ENCODE measurements around the gene EVA1C. TPM values are rescaled to one million over a fixed set of nuclear protein-coding genes. Genes with fewer than 3 reads are reported as not detected.

EVA1C gene
- polyA plus RNA-seq, 1 donor from 2014 or later = 2.1 TPM

- H3K36me3 ChIP-seq (ENCODE audit: insufficient read depth, low read length) = no peaks in the 10 kb centered on the region
- no peak overlapping the region for H3K4me2 ChIP-seq (ENCODE audit: low read length)
- no peak overlapping the region for H3K4me3 ChIP-seq (ENCODE audit: low read length)
- H3K27ac ChIP-seq (ENCODE audit: low read length) = no peak overlapping the region
- no peak overlapping the region for H3K9ac ChIP-seq (ENCODE audit: low read length)
- H2AFZ ChIP-seq (ENCODE audit: low read depth, low read length) = no peak overlapping the region
- no peaks in the 10 kb centered on the region for H3K27me3 ChIP-seq (ENCODE audit: insufficient read depth, low read depth, low read length)
- H3F3A ChIP-seq (ENCODE audit: insufficient read depth, low read length, poor library complexity, severe bottlenecking) = no peaks in the 10 kb centered on the region
- TF ChIP-seq EP300 (conservative IDR thresholded peaks at IDR 0.05; ENCODE audit: poor library complexity, severe bottlenecking) (no peak), MXI1 (conservative IDR thresholded peaks at IDR 0.05; ENCODE audit: poor library complexity, severe bottlenecking) (no peak), REST (IDR thresholded peaks at IDR 0.05; ENCODE audit: borderline replicate concordance) (no peak), RAD21 (conservative IDR thresholded peaks at IDR 0.05) (no peak)
- H3K9me2 ChIP-seq (ENCODE audit: insufficient read depth, low read length) = no peaks in the 10 kb centered on the region
- H3K79me2 ChIP-seq (replicated peaks; ENCODE audit: insufficient read depth, low read length) = no peaks in the 10 kb centered on the region
- H4K20me1 ChIP-seq (ENCODE audit: insufficient read depth) = no peaks in the 10 kb centered on the region
- H3K9me3 ChIP-seq (ENCODE audit: low read length) = no peaks in the 10 kb centered on the region
Observed at GRCh38 chr21:32516756-32517649, 104.5 kb downstream of the EVA1C start.

DNA sequence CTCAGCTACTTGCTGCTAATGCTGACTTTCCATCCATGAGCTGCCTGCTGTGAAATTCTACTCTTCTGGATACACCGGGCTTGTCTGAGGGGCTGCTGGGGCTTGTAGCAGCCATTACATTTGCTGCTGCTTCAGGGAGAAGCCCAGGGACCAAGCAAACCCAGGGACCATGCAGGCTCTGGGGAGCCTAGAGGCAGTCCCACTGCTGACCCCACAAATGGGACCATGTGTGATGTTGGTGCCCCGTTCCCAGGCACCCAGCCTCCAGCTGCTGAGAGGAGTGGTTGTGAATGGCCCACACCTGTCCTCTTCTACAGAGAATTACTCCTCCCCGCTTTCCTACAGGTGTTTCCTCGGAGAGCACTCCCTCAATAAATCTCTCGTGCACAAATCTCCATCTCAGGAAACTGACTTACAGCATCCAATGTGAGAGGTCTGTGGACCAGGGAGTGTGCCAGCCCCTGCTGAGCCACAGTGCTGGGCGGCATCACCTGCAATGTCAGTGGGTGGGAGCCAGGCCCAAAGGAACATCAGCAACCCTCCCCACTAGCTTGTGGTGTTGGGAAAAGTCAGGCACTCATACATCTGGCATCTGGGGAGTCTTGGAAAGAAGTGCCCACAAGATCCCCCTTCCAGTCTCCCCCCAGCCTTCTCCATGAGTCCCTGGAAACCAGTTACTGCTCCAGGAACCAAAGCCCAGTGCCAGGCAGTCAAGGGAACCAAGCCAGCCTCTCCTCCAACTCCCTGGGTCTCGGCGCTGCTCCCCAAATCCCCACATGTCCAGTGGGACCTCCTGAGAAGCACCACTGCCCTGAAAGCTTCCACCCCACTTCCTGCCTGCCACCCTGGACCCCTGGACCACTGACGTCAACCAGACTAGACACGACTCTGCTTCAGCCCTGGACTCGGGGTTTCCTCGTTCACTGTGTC lies 107.7 kb downstream of the EVA1C start:
- H3K36me3 ChIP-seq (ENCODE audit: insufficient read depth, low read length) = no peaks in the 10 kb centered on the region
- no peaks in the 10 kb centered on the region for H4K20me1 ChIP-seq (ENCODE audit: insufficient read depth)
- no peaks in the 10 kb centered on the region for H3K9me3 ChIP-seq (ENCODE audit: low read length)
- H3K27ac ChIP-seq (ENCODE audit: low read length) = no peak overlapping the region
- H3K9me2 ChIP-seq (ENCODE audit: insufficient read depth, low read length) = no peaks in the 10 kb centered on the region
- no peaks in the 10 kb centered on the region for H3K27me3 ChIP-seq (ENCODE audit: insufficient read depth, low read depth, low read length)
- H3K4me2 ChIP-seq (ENCODE audit: low read length) = no peak overlapping the region
- H3K9ac ChIP-seq (ENCODE audit: low read length) = no peak overlapping the region
- no peaks in the 10 kb centered on the region for H3F3A ChIP-seq (ENCODE audit: insufficient read depth, low read length, poor library complexity, severe bottlenecking)
- no peak for TF ChIP-seq EP300 (conservative IDR thresholded peaks at IDR 0.05; ENCODE audit: poor library complexity, severe bottlenecking)
- no peak for TF ChIP-seq EZH2 (IDR thresholded peaks at IDR 0.05; ENCODE audit: borderline replicate concordance, insufficient read depth, low read length, poor library complexity, severe bottlenecking)
- TF ChIP-seq TAF1 (IDR thresholded peaks at IDR 0.05; ENCODE audit: low read depth) = no peak
- TF ChIP-seq SMC3 (conservative IDR thresholded peaks at IDR 0.05; ENCODE audit: poor library complexity) = no peak
- no peak for TF ChIP-seq REST (IDR thresholded peaks at IDR 0.05; ENCODE audit: borderline replicate concordance)
- TF ChIP-seq POLR2AphosphoS5 (IDR thresholded peaks at IDR 0.05) = no peak
- TF ChIP-seq RAD21 (conservative IDR thresholded peaks at IDR 0.05) = no peak
- no peak for TF ChIP-seq MXI1 (conservative IDR thresholded peaks at IDR 0.05; ENCODE audit: poor library complexity, severe bottlenecking)
- no peak for TF ChIP-seq CTCF (IDR thresholded peaks at IDR 0.05; ENCODE audit: poor library complexity, severe bottlenecking)
- no peak overlapping the region for H2AFZ ChIP-seq (ENCODE audit: low read depth, low read length)
- no peaks in the 10 kb centered on the region for H3K79me2 ChIP-seq (replicated peaks; ENCODE audit: insufficient read depth, low read length)
- H3K4me3 ChIP-seq (ENCODE audit: low read length) = no peak overlapping the region
